ENCODE results near the gene GCSH.

The GCSH gene

GRCh38 chr16:81099958-81100357 lies 3.8 kb upstream of the GCSH start:
- no peak for DNase-seq

- no peak for DNase-seq
These were observed 1.0 kb upstream of the GCSH start for GRCh38 chr16:81097230-81097629.

- no peak for DNase-seq
These were observed 567 bp upstream of the GCSH start for GRCh38 chr16:81096715-81097208.

GRCh38 chr16:81095653-81095952 lies 592 bp downstream of the GCSH start:
- no peak for DNase-seq

GRCh38 chr16:81094771-81095251 lies 1.4 kb downstream of the GCSH start:
- no peak for DNase-seq

- no peak for DNase-seq
These were observed 7.4 kb downstream of the GCSH start for GRCh38 chr16:81088836-81089235.

- DNase-seq = no peak
These were observed 15.2 kb downstream of the GCSH start for GRCh38 chr16:81081014-81081413.

- DNase-seq = no peak
These were observed 16.0 kb downstream of the GCSH start for GRCh38 chr16:81080233-81080632.

GRCh38 chr16:81077076-81077940 lies 18.9 kb downstream of the GCSH start, which contains the start of gene C16orf46:
Gene C16orf46, minus strand, starts transcription at chr16:81077238. Its CDS starts 13,283 bp downstream, at chr16:81063955.
- DNase-seq = peak; percentile 81

GRCh38 chr16:81076566-81077075 lies 19.6 kb downstream of the GCSH start:
- peak; percentile 64 for DNase-seq

GRCh38 chr16:81073560-81074330 lies 22.4 kb downstream of the GCSH start:
- DNase-seq = no peak

GRCh38 chr16:81071805-81072204 lies 24.4 kb downstream of the GCSH start:
- no peak for DNase-seq

- no peak for DNase-seq
These were observed 25.2 kb downstream of the GCSH start for GRCh38 chr16:81070979-81071378.

- DNase-seq = no peak
These were observed 27.1 kb downstream of the GCSH start for GRCh38 chr16:81069063-81069462.

- DNase-seq = no peak
These were observed 29.0 kb downstream of the GCSH start for GRCh38 chr16:81067166-81067565.

- DNase-seq = no peak
These were observed 29.5 kb downstream of the GCSH start for GRCh38 chr16:81066681-81067080.

- DNase-seq = no peak
These were observed 34.2 kb downstream of the GCSH start for GRCh38 chr16:81061871-81062608.

GRCh38 chr16:81061307-81061640 lies 34.9 kb downstream of the GCSH start:
- DNase-seq = no peak

- DNase-seq = no peak
These were observed 35.5 kb downstream of the GCSH start for GRCh38 chr16:81060576-81061306.

GRCh38 chr16:81053761-81054160 lies 42.4 kb downstream of the GCSH start:
- no peak for DNase-seq

GRCh38 chr16:81042821-81043220 lies 53.4 kb downstream of the GCSH start:
- DNase-seq = no peak

- no peak for DNase-seq
These were observed 54.5 kb downstream of the GCSH start for GRCh38 chr16:81041696-81042095.
